T-helper 2 cell treated with Interferon-gamma antibody and Interleukin-4, amounts not matched to agents 100 ng/mL and 5 ng/mL, for 36 hours (primary cell): ENCODE results near the gene CRTC3. TPM values are rescaled to one million over a fixed set of nuclear protein-coding genes. Genes with fewer than 3 reads are reported as not detected.
"Not testable (repeated sequence)": the region's sequence is repeated elsewhere in the genome, so short reads cannot be mapped to it uniquely, and the experiment has no call there.

Experiments
- intact Hi-C: fragments of 100-400 bp; cut with micrococcal nuclease; formaldehyde crosslinking; loops from one replicate; pipeline ENCODE4 v1.15.1; 2023
- total RNA-seq: library from RNA; stranded (reverse); gene quantifications from 2 replicates; pipeline ENCODE4 v1.2.3, GENCODE V29; 2022

Gene CRTC3, protein sequence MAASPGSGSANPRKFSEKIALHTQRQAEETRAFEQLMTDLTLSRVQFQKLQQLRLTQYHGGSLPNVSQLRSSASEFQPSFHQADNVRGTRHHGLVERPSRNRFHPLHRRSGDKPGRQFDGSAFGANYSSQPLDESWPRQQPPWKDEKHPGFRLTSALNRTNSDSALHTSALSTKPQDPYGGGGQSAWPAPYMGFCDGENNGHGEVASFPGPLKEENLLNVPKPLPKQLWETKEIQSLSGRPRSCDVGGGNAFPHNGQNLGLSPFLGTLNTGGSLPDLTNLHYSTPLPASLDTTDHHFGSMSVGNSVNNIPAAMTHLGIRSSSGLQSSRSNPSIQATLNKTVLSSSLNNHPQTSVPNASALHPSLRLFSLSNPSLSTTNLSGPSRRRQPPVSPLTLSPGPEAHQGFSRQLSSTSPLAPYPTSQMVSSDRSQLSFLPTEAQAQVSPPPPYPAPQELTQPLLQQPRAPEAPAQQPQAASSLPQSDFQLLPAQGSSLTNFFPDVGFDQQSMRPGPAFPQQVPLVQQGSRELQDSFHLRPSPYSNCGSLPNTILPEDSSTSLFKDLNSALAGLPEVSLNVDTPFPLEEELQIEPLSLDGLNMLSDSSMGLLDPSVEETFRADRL
- total RNA-seq = 106 and 112 TPM in 2 replicates

DNA sequence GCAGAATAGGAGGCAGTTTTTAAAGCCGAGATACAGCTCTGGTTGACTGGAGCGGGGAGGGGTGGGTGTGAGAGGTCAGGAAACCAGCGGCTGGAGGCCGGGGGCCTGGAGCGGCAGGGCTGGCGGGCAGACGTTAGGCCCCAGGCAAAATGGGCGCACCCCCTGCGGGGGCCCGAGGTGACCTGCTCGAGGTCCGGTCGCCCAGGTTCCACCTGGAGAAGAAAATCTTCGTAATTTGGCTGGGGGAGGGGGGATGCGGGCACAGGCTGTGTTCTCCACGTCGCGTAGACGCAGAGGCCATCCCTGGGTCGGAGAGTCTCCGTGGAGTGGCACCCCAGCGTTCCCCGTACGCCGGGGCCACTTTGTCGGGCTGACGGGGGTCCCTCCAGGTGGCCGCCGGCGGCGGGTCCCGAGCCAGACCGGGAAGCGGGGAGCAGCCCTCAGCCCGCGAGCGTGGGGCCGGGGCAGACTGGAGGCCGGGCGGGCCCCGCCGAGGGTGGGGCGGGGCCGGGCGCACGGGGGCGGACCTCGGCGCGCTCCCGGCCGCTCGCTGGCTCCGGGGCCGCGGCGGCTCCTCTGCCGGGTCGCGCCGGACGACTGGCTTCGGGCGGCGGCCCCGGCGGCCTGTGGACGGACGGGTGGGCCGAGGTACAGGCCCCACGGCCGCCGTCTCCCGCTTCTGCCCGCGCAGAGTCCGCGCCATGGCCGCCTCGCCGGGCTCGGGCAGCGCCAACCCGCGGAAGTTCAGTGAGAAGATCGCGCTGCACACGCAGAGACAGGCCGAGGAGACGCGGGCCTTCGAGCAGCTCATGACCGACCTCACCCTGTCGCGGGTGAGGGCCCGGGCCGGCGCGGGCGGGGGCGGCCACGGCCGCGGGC lies at the start of gene CRTC3:
Gene CRTC3, plus strand, starts transcription at position 553 of the 879 bp plus-strand sequence. Its CDS starts 149 bp downstream, at position 702.
- intact Hi-C loops = loop anchor here (5.0 to 10.0 kb wide), 4 partner anchors 43 to 375 kb away; partner anchors contain the start of gene MAN2A2

DNA sequence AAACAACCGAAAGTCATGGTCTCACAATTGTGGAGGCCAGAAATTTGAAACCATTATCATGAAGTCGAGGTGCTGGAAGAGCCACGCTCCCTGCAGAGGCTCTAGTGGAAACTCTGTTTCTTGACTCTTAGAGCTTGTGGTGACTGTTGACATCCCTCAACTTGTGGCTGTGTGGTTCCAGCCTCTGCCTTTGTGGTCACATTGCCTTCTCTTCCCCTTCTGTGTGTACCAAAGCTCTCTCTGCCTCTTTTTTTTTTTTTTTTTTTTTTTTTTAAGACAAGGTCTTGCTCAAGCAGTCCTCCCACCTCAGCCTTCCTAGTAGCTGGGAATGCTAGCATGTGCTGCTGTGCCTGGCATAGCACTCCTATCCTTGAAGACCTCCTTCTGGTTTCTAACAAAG lies 48.7 kb upstream of the CRTC3 start:
- intact Hi-C loops = no loop called here

DNA sequence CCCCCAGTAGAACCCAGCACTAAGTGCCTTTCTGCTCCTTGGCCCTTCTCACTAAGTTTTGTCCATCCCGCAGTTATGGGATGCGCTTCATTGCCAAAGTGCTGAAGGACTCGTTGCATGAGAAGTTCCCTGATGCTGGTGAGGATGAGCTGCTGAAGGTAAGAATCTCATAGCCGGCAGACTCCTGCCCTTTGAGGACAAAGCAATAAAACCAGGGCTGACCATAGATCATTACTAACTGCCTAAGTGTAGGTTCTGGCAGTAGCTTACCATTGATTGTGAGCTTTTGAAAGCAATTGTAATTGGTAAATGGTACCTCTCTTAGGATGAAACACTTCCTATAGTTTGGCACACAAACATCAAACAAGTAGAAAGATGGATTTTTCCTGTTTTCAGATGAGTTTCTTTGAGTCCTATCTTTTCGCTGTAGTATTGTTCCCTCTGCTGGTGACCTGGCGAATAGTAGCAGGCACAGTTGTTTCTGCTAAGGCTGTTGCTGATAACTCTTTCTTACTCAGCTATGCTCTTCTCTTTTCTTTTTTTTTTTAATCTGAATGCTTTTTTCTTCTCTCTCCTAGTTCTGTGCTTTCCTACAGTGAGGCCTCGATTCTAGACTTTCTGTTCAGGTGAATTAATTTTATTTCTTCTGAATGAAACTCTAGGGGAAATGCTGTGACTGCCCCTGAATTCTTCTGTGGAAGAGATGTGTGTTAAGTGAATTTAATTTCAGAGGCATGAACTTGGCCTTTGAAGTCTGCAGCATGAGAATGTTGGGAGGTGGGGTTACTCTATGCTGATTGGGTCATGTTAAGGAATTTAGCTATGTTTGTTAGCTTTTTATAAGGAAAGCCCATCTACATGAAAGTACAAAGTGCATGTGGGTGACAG lies 47.4 kb upstream of the CRTC3 start:
- intact Hi-C loops = loop anchor here (1.0 kb wide), 3 partner anchors 120 to 189 kb away; no protein-coding TSS in a partner anchor

DNA sequence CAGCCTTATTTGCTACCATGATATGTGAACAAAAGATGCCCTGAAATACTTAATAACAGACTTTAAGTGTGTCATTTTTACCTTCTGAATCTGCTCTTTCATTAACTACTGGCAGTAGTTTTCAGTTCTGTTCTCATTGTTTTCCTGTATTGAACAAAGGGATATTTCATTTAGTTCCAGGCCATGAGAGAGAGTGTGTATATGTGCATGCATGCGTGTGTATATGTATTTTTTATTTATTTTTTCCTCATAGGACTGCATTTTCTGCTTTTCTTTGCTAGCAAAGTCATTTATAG lies 46.8 kb upstream of the CRTC3 start:
- intact Hi-C loops = no loop called here

DNA sequence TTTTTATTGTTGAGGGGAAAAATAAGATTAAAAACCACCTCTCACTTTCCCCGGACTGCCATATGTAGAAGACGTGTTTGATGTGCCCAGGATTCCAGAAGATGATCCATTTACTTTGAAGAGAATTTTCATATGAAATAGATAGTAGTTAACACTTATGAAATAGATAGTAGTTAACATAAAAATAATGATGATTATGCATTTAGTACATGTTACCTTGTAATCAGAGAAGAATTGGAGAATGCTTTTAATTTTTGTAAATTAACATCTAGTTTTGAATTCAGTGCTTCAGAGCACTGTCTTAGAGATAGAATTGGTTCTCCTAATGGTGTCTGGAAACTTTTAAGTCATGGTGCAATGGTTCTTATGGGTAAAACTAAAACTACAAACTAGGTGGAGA lies 46.1 kb upstream of the CRTC3 start:
- intact Hi-C loops = no loop called here

DNA sequence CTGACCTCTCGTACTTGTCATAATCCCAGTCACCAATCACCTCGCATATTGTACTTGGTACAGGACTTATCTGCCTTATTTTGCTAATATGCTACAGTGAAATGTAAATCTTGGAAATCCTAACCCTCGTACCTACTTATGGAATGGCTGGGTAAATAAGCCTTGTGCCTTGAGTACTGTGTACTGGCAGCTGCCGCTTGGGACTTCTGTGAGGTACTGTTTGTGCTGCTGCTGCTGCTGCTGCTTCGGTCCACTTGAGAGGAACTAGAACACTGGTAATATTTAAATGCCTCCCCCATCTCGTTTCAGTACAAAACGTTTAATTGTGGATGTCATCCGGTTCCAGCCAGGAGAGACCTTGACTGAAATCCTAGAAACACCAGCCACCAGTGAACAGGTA lies 42.5 kb upstream of the CRTC3 start:
- intact Hi-C loops = no loop called here

DNA sequence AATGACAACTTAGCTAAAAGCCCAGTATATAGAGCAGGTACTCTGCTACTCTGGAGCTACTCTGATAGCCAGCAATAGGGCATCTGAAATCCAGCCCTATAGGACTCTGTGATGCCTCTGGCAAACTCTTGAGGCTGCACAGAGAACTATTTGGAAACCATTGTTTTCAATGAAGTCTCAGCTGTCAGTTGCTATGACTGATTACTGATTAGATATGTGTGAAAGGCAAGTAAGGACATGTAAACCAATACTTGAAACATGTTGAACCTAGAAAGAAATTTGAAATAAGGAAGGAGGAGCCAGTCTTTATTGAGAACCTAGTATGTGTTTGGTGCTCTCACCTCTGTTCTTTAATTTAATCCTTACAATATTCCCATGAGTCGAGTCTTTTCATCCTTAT lies 40.2 kb upstream of the CRTC3 start:
- intact Hi-C loops = no loop called here

DNA sequence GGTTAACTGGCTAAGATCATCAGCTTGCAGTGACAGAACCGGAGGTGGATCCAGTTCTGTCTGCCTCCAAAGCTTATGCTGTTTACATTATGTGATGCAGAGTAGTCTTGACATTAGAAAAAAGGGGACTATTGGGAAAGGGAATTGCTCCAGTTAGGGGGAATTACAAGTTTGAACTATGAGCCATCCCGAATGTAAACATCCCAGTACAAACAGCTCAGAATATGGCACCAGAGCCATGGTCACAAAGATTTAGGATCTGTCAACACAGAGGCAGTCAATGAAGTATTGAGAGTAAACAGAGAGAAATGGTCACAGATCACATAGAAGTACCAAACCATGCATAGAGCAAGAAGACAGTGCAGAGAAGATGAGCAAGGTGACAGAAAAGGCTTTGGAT lies 39.8 kb upstream of the CRTC3 start:
- intact Hi-C loops = no loop called here

DNA sequence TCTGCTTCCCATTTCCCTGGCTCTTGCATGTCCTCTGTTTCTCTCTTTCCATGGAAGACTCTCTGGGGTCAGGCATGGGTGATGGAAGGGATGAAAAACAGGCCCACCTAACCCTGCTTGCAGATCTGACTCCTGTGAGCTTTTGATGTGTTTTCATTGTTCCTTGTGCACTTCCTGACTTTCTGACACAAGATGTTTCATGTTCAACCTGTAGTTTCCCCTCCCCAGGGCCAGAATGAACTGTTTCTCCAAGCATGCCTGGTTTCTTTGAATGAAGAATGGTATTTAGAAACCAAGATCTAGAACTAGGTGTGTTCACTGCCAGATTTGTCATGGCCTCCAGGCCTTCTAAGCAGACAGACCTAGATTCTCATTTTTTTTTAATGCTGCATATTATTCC lies 36.1 kb upstream of the CRTC3 start:
- intact Hi-C loops = no loop called here

DNA sequence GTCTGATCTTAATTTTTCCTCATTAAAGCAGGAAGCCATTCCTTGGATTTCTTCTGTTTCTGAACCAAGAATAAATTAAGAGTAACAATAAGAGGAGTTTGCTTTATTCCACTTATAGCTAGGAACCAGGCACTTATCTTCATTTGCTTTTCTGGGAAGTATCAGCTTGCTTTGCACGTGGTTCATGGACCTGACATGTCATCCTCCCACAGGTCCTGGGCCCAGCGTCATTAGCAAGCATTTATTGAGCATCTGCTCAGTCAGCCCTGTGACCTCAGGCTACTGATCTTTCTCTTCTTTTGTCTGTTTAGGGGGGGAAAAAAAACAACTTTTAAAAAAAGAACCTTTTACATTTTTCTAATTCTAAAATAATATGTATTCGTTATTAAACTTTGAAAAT lies 34.7 kb upstream of the CRTC3 start:
- intact Hi-C loops = no loop called here

DNA sequence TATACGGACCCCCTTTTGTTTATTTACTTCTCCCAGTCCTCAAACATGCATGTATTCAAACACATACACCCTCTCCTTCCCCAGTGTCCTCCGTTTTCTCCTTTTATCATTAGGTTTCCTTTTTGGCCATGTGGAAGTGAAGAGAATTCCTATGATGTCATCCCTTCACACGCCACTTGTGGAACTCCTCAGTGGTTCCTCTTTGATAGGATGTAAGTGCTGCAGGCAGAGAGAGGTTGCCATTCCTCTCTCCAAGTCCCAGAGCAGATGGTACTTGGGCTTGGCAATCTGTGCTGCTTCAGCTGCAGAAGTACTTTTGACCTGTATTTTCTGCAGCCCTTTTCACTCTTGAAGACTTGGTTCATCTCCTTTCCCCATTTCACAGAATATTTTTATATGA lies 32.9 kb upstream of the CRTC3 start:
- intact Hi-C loops = no loop called here

DNA sequence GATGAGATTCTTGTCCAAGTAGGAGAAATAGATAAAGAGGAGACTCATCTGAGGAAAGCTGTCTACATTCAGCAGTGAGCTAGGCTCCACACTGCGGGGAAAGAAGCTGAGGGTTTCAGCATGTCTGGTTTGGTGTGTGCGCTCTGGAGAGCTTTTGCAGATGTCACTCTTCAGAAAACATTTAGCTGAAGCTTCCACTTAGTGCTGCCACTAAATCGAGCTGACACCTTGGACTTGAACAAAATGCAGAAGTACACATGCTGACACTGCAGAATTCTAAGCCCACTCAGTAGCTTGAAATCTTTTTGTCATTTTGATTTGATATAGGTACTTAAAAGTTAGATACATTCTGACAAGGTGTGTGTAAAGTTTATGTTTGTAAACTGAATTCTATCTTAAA lies 32.3 kb upstream of the CRTC3 start:
- intact Hi-C loops = no loop called here

DNA sequence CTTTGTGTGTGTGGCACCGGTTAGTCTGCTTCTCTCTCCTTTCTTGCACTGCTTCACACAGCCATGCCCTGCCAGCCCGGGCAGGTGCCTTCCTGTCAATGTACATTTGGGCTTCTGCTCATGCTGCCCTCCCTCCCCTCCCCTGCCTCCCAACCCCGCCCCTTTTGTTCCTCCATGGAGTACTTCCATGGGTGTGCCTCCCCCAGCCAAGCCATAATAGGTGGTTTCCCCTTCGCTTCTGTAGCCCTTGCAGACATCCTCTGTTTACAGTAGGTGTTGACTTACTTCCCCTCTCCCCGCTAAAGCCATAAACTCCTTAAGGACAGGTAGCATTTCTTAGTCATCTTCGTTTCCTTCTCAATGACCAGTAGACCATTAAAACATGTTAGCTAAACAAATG lies 31.8 kb upstream of the CRTC3 start:
- intact Hi-C loops = no loop called here

DNA sequence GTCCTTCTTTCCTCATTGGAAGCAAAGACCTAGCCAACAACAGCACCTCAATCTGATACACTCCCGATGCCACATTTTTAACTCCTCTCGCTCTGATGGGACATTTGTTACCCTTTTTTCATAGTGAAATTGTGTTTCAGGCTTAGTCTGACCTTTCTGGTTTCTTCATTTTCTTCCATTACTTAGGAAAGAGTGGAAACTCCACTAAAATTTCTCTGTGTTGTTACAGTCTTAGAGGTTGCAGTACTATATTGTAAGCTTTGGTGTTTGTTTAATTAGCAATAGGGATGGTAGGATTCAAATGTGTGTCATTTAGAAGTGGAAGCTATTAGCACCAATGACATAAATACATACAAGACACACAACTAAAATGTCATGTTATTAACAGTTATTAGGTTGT lies 29.6 kb upstream of the CRTC3 start:
- intact Hi-C loops = no loop called here

DNA sequence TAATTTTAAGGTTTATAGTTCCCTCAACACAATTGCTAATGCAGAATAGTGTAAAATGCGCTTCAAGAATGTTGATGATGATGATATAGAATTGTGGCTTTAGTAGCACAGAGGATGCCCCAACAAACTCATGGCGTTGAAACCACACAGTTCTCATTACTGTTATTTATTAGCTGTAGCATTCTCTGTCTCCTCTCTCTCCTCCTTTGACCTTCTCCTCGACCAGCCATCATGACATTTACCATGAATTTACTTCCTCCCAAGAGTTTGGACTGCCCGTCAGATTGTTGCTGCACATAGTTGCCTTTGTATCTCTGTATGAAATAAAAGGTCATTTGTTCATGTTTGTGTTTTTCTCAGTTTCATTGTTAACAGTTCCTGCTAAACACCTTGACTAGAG lies 27.8 kb upstream of the CRTC3 start:
- intact Hi-C loops = no loop called here

DNA sequence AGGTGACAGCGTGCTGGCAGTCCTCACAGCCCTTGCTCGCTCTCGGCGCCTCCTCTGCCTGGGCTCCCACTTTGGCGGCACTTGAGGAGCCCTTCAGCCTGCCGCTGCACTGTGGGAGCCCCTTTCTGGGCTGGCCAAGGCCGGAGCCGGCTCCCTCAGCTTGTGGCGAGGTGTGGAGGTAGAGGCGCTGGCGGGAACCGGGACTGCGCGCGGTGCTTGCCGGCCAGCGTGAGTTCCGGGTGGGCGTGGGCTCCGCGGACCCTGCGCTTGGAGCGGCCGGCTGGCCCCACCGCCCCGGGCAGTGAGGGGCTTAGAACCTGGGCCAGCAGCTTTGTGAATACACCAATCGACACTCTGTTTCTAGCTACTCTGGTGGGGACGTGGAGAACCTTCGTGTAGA lies 18.9 kb upstream of the CRTC3 start:
- intact Hi-C loops = not testable (repeated sequence)

DNA sequence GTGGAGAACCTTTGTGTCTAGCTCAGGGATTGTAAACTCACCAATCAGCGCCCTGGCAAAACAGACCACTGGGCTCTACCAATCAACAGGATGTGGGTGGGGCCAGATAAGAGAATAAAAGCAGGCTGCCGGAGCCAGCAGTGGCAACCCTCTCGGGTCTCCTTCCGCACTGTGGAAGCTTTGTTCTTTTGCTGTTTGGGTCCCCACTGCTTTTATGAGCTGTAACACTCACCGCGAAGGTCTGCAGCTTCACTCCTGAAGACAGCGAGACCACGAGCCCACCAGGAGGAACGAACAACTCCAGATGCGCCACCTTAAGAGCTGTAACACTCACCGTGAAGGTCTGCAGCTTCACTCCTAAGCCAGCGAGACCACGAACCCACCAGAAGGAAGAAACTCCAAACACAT lies 18.5 kb upstream of the CRTC3 start:
- intact Hi-C loops = not testable (repeated sequence)

DNA sequence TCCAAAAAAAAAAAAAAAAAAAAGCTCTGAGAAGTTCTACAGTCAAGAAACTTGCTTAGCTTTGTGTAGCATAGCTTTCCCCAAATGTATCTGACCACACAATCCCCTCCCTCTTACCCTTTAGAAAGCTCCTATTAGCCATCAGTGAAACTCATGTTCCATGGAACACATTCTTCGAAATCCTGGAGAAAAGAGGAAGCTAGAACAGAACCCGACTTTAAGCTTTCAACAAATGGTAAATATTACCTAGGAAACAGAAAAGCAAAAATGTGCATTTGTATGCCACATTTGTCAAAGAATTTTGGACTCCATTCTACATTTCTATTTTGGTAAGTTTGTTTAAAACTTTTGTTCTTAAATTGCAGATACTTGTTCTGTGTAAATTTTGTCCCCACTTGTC lies 17.4 kb upstream of the CRTC3 start:
- intact Hi-C loops = no loop called here

DNA sequence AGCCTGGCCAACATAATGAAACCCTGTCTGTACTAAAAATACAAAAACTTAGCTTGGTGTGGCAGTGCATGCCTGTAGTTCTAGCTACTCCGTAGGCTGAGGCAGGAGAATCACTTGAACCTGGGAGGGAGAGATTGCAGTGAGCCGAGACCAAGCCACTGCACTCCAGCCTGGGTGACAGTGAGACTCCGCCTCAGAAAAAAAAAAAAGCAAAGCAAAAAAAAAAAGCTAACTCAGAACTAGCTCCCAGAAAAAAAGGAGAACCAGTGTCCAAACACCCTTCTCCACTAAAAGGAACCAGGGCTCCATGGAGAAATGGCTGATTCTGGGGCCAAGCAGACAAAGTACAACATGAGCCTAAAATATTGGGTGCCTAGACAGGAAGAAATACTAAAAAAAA lies 16.7 kb upstream of the CRTC3 start:
- intact Hi-C loops = no loop called here

DNA sequence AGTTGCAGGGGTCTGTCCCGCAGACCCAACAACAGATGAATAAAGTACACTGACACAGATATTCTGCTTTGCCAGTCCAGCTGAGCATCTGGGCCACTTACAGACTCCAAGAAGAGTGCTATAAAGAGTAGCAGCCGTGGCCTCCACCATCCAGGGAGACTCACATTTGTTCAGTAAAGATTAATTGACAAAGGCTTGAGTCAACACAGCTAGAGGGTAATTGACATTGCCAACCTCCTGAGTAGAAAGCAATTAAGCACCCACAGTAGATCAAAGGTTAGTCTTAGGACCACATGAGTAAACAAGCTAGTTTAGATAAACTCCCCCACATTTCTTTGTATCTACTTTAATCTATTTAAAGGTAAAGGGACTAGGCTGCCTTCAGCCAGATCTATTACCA lies 16.3 kb upstream of the CRTC3 start:
- intact Hi-C loops = no loop called here

DNA sequence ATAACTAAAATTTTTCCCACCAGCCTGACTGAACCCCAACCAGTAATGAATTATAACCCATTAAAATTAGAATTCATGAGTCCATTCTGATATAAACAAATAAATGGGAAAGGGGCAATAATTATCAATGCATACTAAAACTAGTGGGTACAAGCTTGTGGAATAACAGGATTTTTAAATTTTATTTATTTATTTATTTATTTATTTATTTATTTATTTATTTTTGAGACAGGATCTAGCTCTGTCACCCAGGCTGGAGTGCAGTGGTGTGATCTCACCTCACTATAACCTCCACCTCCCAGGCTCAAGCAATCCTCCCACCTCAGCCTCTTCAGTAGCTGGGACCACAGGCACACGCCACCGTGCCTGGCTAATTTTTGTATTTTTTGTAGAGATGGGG lies 15.8 kb upstream of the CRTC3 start:
- intact Hi-C loops = not testable (repeated sequence)
